CD4-positive, alpha-beta memory T cell (primary cell): ENCODE results near the gene ABCB4. TPM values are rescaled to one million over a fixed set of nuclear protein-coding genes. Genes with fewer than 3 reads are reported as not detected.

Experiments used
- CTCF ChIA-PET: fragments of 350-600 bp; sonication (Branson Sonifier 250); formaldehyde crosslinking; loops from one replicate; lab custom pipeline; 2021; ENCODE audit warnings: inconsistent platforms; ENCODE audit not compliant: partially characterized antibody; lab: Charles Lee
- POLR2A ChIA-PET: fragments of 350-600 bp; sonication (Branson Sonifier 250); formaldehyde crosslinking; loops from one replicate; lab custom pipeline; 2021; ENCODE audit not compliant: partially characterized antibody; lab: Charles Lee
- DNase-seq, 5 donors: peaks; one replicate each; pipeline versions ENCODE4 v3.0.0 to v3.0.0-alpha.2; 2020 to 2022; ENCODE audit warnings: mixed read lengths in 1 of 5
- H3K27ac ChIP-seq: one replicate; pipeline ENCODE4 v1.7.0; 2013; ENCODE audit warnings: low read depth, low read length
- H3K27me3 ChIP-seq: 2 replicates; pipeline ENCODE4 v1.7.0; 2013; ENCODE audit warnings: mild to moderate bottlenecking, low read length, moderate library complexity; ENCODE audit not compliant: insufficient read depth
- H3K36me3 ChIP-seq: 2 replicates; pipeline ENCODE4 v1.7.0; 2013; ENCODE audit warnings: mild to moderate bottlenecking, low read length, moderate library complexity; ENCODE audit not compliant: insufficient read depth
- H3K4me1 ChIP-seq: 2 replicates; pipeline ENCODE4 v1.7.0; 2013; ENCODE audit warnings: mild to moderate bottlenecking, low read length, moderate library complexity; ENCODE audit not compliant: insufficient read depth
- H3K4me3 ChIP-seq, 2 donors: one replicate each; pipeline ENCODE4 v1.7.0; 2013; ENCODE audit warnings: low read length in 2 of 2, mild to moderate bottlenecking in 1 of 2
- H3K9me3 ChIP-seq, 2 donors: one replicate each; pipeline ENCODE4 v1.7.0; 2013; ENCODE audit warnings: low read length in 2 of 2, control low read depth in 1 of 2; ENCODE audit not compliant: control insufficient read depth in 1 of 2
- H3K27ac Mint-ChIP-seq, 7 donors: one replicate each; pipeline ENCODE4 v1.8.0; 2020 to 2021; ENCODE audit warnings: mixed read lengths in 7 of 7, mild to moderate bottlenecking in 6 of 7, inconsistent platforms in 3 of 7, moderate library complexity in 3 of 7
- H3K27me3 Mint-ChIP-seq, 2 donors: one replicate each; pipeline ENCODE4 v1.8.0; 2020 to 2021; ENCODE audit warnings: mixed read lengths in 2 of 2
- H3K36me3 Mint-ChIP-seq, 2 donors: one replicate each; pipeline ENCODE4 v1.8.0; 2020 to 2021; ENCODE audit warnings: mixed read lengths in 2 of 2, inconsistent platforms in 1 of 2, mild to moderate bottlenecking in 1 of 2
- H3K4me1 Mint-ChIP-seq, 4 donors: one replicate each; pipeline ENCODE4 v1.8.0; 2020 to 2021; ENCODE audit warnings: mixed read lengths in 4 of 4, mild to moderate bottlenecking in 1 of 4
- H3K4me3 Mint-ChIP-seq, 8 donors: one replicate each; pipeline ENCODE4 v1.8.0; 2020 to 2021; ENCODE audit warnings: mixed read lengths in 8 of 8, mild to moderate bottlenecking in 7 of 8, moderate library complexity in 6 of 8, inconsistent platforms in 3 of 8
- H3K9me3 Mint-ChIP-seq, 8 donors: one replicate each; pipeline ENCODE4 v1.8.0; 2020 to 2021; ENCODE audit warnings: mixed read lengths in 8 of 8, mild to moderate bottlenecking in 5 of 8, inconsistent platforms in 3 of 8, moderate library complexity in 1 of 8
- intact Hi-C: fragments of 100-400 bp; cut with micrococcal nuclease; formaldehyde crosslinking; loops from one replicate; pipeline ENCODE4 v1.15.1; 2023
- polyA plus RNA-seq, 2 donors: library from polyadenylated mRNA; unstranded; fragments of 300-500 nt; fragmentation: Illumina TruSeq; gene quantifications; one replicate each; pipeline ENCODE4 v1.2.3, GENCODE V29; 2021
- total RNA-seq, 2 experiments: library from RNA; stranded (reverse); gene quantifications; one replicate each; pipeline ENCODE4 v1.2.3, GENCODE V29; 2021

Gene ABCB4
- total and polyA plus RNA-seq, 4 experiments from 2014 or later, result 0.11 TPM; not detected in 3

DNA sequence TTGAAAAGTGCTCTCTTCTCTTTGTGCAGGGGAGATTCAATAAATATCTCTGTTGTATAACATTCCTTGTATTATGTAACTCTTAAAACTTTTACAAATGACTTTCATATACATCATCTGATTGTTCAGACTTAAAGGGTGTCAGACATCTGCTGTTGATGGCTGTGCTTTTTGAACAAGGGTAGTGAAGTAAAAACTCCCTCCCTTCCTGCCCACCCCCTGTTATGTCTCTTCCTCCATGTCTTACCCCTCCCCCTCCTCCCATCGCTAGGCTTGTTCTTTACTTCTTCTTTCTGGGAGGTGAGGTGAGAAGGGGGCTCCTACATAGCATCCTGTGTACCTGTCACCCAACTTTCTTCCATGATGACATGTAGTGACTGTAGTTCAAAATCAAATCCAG, 23.4 kb upstream of the ABCB4 start:
- no peaks in the 10 kb centered on the region for H3K9me3 ChIP-seq
- DNase-seq, result no peak
- POLR2A ChIA-PET, result no interaction called here
- peaks cover 0 to 6% of the 10 kb centered on the region in 2 donors for H3K27me3 Mint-ChIP-seq
- H3K4me3 ChIP-seq, result no peak overlapping the region
- H3K9me3 Mint-ChIP-seq, result peaks cover 0 to 4% (median 0%) of the 10 kb centered on the region in 8 donors
- no peaks in the 10 kb centered on the region for H3K4me1 ChIP-seq
- H3K27ac ChIP-seq, result no peak overlapping the region
- no peak overlapping the region for H3K4me3 Mint-ChIP-seq
- CTCF ChIA-PET, result no interaction called here
- no peaks in the 10 kb centered on the region for H3K4me1 Mint-ChIP-seq
- peaks cover 0 to 3% of the 10 kb centered on the region in 2 donors for H3K36me3 Mint-ChIP-seq
- intact Hi-C loops, result no loop called here
- no peaks in the 10 kb centered on the region for H3K36me3 ChIP-seq
- H3K27me3 ChIP-seq, result no peaks in the 10 kb centered on the region
- no peak overlapping the region for H3K27ac Mint-ChIP-seq

DNA sequence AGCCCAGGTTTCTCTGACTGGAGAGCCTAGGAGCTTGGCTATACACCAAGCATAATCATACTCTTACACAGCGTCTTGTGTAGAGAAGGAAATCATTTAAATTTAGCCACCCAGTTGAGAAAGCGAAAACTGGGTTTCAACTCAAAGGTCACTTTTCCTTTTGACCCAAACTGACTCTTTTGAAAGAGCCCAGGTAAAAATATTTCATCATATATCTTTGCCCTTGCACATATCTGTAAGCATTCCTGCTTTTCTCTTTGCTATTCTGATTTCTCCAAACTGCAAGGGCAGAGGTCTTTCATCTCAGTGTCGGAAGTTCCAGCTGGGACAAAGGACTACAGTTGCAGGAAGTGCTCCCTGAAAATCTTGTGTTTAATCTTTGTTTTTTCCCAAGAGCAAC, 22.0 kb upstream of the ABCB4 start:
- H3K4me1 ChIP-seq, result no peaks in the 10 kb centered on the region
- intact Hi-C loops, result no loop called here
- H3K27me3 ChIP-seq, result no peaks in the 10 kb centered on the region
- Mint-ChIP-seq H3K9me3 (peaks cover 0 to 4% (median 0%) of the 10 kb centered on the region in 8 donors), H3K36me3 (peaks cover 0 to 3% of the 10 kb centered on the region in 2 donors), H3K27ac (no peak overlapping the region), H3K27me3 (peaks cover 0 to 6% of the 10 kb centered on the region in 2 donors), H3K4me3 (no peak overlapping the region), H3K4me1 (no peaks in the 10 kb centered on the region)
- ChIA-PET CTCF (interaction anchor here (1.3 kb wide), 1 partner anchor 14 kb away, joined by 3 read pairs; no protein-coding TSS in a partner anchor), POLR2A (no interaction called here)
- no peak overlapping the region for H3K4me3 ChIP-seq
- DNase-seq, result no peak
- no peak overlapping the region for H3K27ac ChIP-seq
- no peaks in the 10 kb centered on the region for H3K9me3 ChIP-seq
- no peaks in the 10 kb centered on the region for H3K36me3 ChIP-seq

DNA sequence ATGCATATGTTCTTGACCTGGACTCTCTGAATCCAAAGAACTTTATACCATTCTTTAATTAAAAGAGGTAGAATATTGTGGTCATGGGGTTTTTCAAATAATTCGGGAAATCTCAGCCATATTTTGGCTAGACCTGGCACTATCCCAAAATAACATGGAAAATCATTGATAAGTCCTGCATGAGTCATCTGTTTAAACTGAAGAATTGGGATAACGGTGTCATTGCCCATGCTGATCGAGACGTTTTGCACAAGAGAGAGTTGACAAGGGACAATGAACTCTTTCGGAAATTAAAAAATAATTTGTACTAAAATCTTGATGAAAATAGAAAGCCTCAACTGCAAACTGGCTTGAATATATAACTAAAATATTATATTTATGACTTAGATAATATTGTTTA, 19.9 kb upstream of the ABCB4 start:
- H3K4me1 Mint-ChIP-seq, result no peaks in the 10 kb centered on the region
- CTCF ChIA-PET, result no interaction called here
- no peak overlapping the region for H3K4me3 Mint-ChIP-seq
- Histone ChIP-seq H3K4me1 (no peaks in the 10 kb centered on the region), H3K27ac (no peak overlapping the region), H3K36me3 (no peaks in the 10 kb centered on the region), H3K27me3 (no peaks in the 10 kb centered on the region), H3K4me3 (no peak overlapping the region), H3K9me3 (no peaks in the 10 kb centered on the region)
- peaks cover 0 to 4% (median 0%) of the 10 kb centered on the region in 8 donors for H3K9me3 Mint-ChIP-seq
- POLR2A ChIA-PET, result no interaction called here
- peaks cover 0 to 3% of the 10 kb centered on the region in 2 donors for H3K27me3 Mint-ChIP-seq
- no peak overlapping the region for H3K27ac Mint-ChIP-seq
- no peak for DNase-seq
- intact Hi-C loops, result no loop called here
- H3K36me3 Mint-ChIP-seq, result peaks cover 0 to 3% of the 10 kb centered on the region in 2 donors

DNA sequence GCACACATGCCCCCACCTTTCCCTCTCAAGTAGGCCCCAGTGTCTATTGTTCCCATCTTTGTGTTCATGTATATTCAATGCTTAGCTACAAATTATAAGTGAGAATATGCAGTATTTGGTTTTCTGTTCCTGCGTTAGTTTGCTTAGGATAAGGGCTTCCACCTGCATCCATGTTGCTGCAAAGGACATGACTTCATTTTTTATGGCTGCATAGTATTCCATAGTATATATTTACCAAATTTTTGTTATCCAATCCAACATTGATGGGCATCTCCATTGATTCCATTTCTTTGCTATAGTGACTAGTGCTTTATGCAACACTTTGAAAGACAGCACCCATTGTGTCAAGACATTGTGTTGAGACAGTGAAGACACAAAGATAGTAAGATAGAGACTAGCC, 19.0 kb upstream of the ABCB4 start:
- Mint-ChIP-seq H3K36me3 (no peaks in the 10 kb centered on the region), H3K4me1 (no peaks in the 10 kb centered on the region), H3K4me3 (peak overlapping the region in 1 of 8 donors; percentile 41), H3K27ac (no peak overlapping the region), H3K9me3 (peaks cover 0 to 4% (median 0%) of the 10 kb centered on the region in 8 donors), H3K27me3 (peaks cover 0 to 3% of the 10 kb centered on the region in 2 donors)
- Histone ChIP-seq H3K4me1 (no peaks in the 10 kb centered on the region), H3K27ac (no peak overlapping the region), H3K27me3 (no peaks in the 10 kb centered on the region), H3K36me3 (no peaks in the 10 kb centered on the region), H3K9me3 (no peaks in the 10 kb centered on the region), H3K4me3 (no peak overlapping the region)
- DNase-seq, result no peak
- ChIA-PET POLR2A (no interaction called here), CTCF (no interaction called here)
- intact Hi-C loops, result no loop called here

DNA sequence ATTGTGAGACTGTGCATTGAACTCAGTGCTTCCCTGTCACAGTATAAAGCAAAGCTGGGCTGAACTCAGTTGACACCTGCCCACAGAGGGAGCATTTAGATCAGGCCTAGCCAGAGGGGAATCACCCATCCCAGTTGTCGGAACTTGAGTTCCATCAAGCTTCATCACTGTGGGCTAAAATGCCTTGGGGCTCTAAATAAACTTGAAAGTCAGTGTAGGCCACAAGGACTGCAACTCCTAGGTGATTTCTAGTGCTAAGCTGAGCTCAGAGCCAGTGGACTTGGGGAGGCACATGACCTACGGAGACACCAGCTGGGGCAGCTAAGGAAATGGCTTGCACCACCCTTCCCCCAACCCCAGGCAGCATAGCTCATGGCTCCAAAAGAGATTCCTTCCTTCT, 7.7 kb upstream of the ABCB4 start:
- peaks cover 0 to 1% (median 0%) of the 10 kb centered on the region in 8 donors for H3K9me3 Mint-ChIP-seq
- intact Hi-C loops, result no loop called here
- POLR2A ChIA-PET, result no interaction called here
- Histone ChIP-seq H3K27me3 (no peaks in the 10 kb centered on the region), H3K9me3 (no peaks in the 10 kb centered on the region), H3K4me1 (no peaks in the 10 kb centered on the region), H3K4me3 (no peak overlapping the region), H3K27ac (no peak overlapping the region), H3K36me3 (no peaks in the 10 kb centered on the region)
- peaks cover 1 to 22% of the 10 kb centered on the region in 2 donors for H3K27me3 Mint-ChIP-seq
- no peaks in the 10 kb centered on the region for H3K36me3 Mint-ChIP-seq
- DNase-seq, result no peak
- H3K4me3 Mint-ChIP-seq, result no peak overlapping the region
- H3K27ac Mint-ChIP-seq, result no peak overlapping the region
- CTCF ChIA-PET, result interaction anchor here (0.8 kb wide), 1 partner anchor 14 kb away, joined by 3 read pairs; no protein-coding TSS in a partner anchor
- H3K4me1 Mint-ChIP-seq, result no peaks in the 10 kb centered on the region

DNA sequence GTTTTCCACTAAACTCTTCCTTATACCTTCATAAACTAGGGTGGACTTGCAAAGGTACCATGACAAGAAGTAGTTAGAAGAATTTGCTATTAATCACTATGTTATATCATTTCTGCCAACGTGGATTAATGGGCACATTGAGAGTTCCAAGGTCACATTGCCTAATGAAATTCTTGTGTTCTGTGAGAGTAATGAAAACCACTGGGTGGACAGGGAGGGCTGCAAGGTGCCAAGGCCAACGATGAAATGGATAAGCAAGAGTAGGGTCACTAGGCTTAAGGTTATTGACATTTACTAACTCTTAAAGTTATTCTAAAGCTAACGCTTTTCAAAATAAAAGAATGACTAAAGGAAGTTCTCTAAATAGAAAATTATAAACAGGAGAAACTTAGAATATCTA, 6.6 kb upstream of the ABCB4 start:
- intact Hi-C loops, result no loop called here
- H3K36me3 ChIP-seq, result no peaks in the 10 kb centered on the region
- H3K27me3 ChIP-seq, result no peaks in the 10 kb centered on the region
- ChIA-PET CTCF (no interaction called here), POLR2A (no interaction called here)
- H3K27me3 Mint-ChIP-seq, result peaks cover 4 to 22% of the 10 kb centered on the region in 2 donors
- no peaks in the 10 kb centered on the region for H3K9me3 ChIP-seq
- H3K27ac ChIP-seq, result no peak overlapping the region
- no peaks in the 10 kb centered on the region for H3K4me1 ChIP-seq
- no peak overlapping the region for H3K4me3 Mint-ChIP-seq
- no peak for DNase-seq
- no peaks in the 10 kb centered on the region for H3K4me1 Mint-ChIP-seq
- H3K27ac Mint-ChIP-seq, result no peak overlapping the region
- no peaks in the 10 kb centered on the region for H3K36me3 Mint-ChIP-seq
- no peaks in the 10 kb centered on the region for H3K9me3 Mint-ChIP-seq
- H3K4me3 ChIP-seq, result no peak overlapping the region

DNA sequence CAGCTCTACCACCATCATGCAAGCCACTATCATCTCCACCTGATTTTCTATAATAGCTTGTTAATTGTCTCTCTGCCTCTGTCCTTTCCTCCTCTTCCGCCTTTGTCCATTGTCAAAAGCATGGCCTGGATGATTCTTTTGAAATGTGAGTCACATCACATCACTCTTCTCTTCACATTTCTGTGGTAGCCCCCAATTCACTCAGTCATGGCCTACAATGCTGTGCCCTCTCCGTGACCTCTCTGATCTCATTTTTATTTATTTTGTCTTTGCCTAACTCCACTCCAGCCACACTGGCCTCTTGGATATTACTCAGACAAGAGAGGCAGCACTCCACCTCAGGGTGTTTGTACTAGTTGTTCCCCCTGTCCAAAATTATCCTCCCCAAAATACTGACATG, 4.9 kb upstream of the ABCB4 start:
- Mint-ChIP-seq H3K27me3 (peaks cover 15 to 19% of the 10 kb centered on the region in 2 donors), H3K27ac (no peak overlapping the region), H3K4me1 (peaks cover 0 to 10% (median 4%) of the 10 kb centered on the region in 4 donors), H3K36me3 (no peaks in the 10 kb centered on the region), H3K4me3 (no peak overlapping the region), H3K9me3 (no peaks in the 10 kb centered on the region)
- intact Hi-C loops, result no loop called here
- Histone ChIP-seq H3K9me3 (no peaks in the 10 kb centered on the region), H3K4me3 (no peak overlapping the region), H3K27ac (no peak overlapping the region), H3K27me3 (peaks cover 7% of the 10 kb centered on the region), H3K36me3 (no peaks in the 10 kb centered on the region), H3K4me1 (no peaks in the 10 kb centered on the region)
- DNase-seq, result no peak
- ChIA-PET CTCF (no interaction called here), POLR2A (no interaction called here)

DNA sequence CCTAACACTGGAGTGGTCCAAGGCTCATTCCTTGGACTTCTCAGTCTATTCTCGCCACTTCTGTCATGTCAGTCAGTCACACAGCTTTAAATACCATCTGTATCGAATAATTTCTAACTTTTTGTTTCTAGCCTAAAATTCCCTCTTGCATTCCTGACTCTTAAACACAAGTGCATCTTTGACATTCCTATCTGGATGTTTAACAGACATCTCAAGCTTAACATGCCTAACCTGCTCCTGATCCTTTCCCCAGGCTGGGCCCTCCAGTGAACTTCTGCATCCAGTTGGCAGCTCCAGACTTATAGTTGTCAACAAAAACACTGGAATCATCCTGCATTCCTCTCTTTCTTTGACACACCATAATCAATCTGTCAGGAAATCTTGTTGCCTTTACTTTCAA, 4.5 kb upstream of the ABCB4 start:
- no peak overlapping the region for H3K27ac Mint-ChIP-seq
- no peaks in the 10 kb centered on the region for H3K9me3 Mint-ChIP-seq
- Histone ChIP-seq H3K4me3 (no peak overlapping the region), H3K4me1 (peaks cover 4% of the 10 kb centered on the region), H3K27me3 (peaks cover 7% of the 10 kb centered on the region), H3K36me3 (no peaks in the 10 kb centered on the region), H3K9me3 (no peaks in the 10 kb centered on the region), H3K27ac (no peak overlapping the region)
- H3K27me3 Mint-ChIP-seq, result peaks cover 17% of the 10 kb centered on the region in 2 donors
- no peak overlapping the region for H3K4me3 Mint-ChIP-seq
- intact Hi-C loops, result no loop called here
- DNase-seq, result no peak
- POLR2A ChIA-PET, result no interaction called here
- H3K4me1 Mint-ChIP-seq, result peaks cover 1 to 12% (median 5%) of the 10 kb centered on the region in 4 donors
- CTCF ChIA-PET, result no interaction called here
- no peaks in the 10 kb centered on the region for H3K36me3 Mint-ChIP-seq
